ENCODE results near the gene SIMC1.

SIMC1 gene

DNA sequence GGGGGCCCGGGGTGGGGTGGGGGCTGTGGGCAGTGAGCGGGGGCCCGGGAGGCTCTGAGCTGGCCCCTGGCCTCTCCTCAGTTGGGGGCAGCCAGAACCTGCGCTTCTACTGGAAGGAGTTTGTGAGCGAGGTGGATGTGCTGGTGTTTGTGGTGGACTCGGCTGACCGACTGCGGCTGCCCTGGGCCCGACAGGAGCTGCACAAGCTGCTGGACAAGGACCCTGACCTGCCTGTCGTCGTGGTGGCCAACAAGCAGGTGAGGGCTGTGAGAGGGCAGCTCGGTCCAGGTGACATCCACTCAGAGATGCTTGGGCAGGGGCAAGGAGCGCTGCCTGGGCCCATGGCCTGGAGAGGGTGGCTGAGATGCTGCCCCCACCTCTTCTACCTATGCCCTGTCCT is 130.5 kb downstream of the SIMC1 start:
- no peaks in the 10 kb centered on the region for H3K9me3 ChIP-seq (ENCODE audit: low read length)
- H3K36me3 ChIP-seq (ENCODE audit: insufficient read depth, low read length): peaks cover 30% of the 10 kb centered on the region
- H3K27me3 ChIP-seq (ENCODE audit: insufficient read depth, low read length): no peaks in the 10 kb centered on the region
- no peaks in the 10 kb centered on the region for H3K4me1 ChIP-seq (ENCODE audit: insufficient read depth, low read length)
- H3K4me3 ChIP-seq (ENCODE audit: low read length): no peak overlapping the region
- no peak overlapping the region for H2AFZ ChIP-seq (ENCODE audit: low read depth, low read length)

DNA sequence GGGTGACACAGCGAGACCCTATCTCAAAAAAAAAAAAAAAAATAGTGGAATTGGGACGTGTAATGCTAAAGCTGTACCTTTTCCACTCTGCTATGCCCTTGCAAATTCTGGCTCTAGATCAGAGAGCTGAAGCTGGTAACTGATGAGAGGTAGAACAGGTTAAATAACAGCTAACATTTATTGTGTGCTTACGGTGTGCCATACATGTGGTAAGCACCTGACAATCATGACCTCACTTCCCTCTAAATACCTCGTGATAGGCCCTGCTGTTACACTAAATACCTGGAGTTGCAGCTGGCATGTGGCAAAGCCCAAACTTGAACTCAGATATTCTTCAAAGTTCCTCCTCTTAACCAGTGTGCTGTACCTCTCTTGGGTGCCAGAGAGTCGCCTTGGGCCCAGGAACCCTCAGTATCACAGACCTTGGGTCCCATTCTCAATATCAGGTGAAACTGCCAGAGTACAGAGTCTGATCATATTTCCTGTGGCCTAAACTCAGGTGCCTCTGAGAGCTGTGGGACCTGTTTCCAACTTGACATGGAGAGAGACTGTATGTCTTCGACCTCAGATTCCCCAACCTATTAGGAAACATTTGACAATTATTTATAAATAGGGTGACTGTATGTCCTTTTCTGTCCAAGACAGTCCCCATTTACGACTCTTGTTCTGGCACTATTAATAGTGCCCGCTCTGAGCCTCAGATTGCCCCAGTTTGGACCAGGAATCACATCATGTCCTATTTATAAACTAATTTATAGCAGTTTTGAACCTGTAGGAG is 131.9 kb downstream of the SIMC1 start:
- Histone ChIP-seq H3K4me1 (ENCODE audit: insufficient read depth, low read length) (no peaks in the 10 kb centered on the region), H3K4me3 (ENCODE audit: low read length) (no peak overlapping the region), H3K36me3 (ENCODE audit: insufficient read depth, low read length) (peaks cover 32% of the 10 kb centered on the region), H3K27me3 (ENCODE audit: insufficient read depth, low read length) (no peaks in the 10 kb centered on the region), H2AFZ (ENCODE audit: low read depth, low read length) (no peak overlapping the region), H3K9me3 (ENCODE audit: low read length) (no peaks in the 10 kb centered on the region)

GRCh38 chr5:176371621-176372539 is 133.7 kb downstream of the SIMC1 start:
- peaks cover 29% of the 10 kb centered on the region for H3K36me3 ChIP-seq (ENCODE audit: insufficient read depth, low read length)
- H2AFZ ChIP-seq (ENCODE audit: low read depth, low read length): no peak overlapping the region
- no peaks in the 10 kb centered on the region for H3K4me1 ChIP-seq (ENCODE audit: insufficient read depth, low read length)
- H3K27me3 ChIP-seq (ENCODE audit: insufficient read depth, low read length): no peaks in the 10 kb centered on the region
- H3K9me3 ChIP-seq (ENCODE audit: low read length): no peaks in the 10 kb centered on the region
- H3K4me3 ChIP-seq (ENCODE audit: low read length): no peak overlapping the region

GRCh38 chr5:176373100-176373818 is 135.0 kb downstream of the SIMC1 start:
- H3K4me1 ChIP-seq (ENCODE audit: insufficient read depth, low read length): no peaks in the 10 kb centered on the region
- no peaks in the 10 kb centered on the region for H3K27me3 ChIP-seq (ENCODE audit: insufficient read depth, low read length)
- peaks cover 22% of the 10 kb centered on the region for H3K36me3 ChIP-seq (ENCODE audit: insufficient read depth, low read length)
- H3K4me3 ChIP-seq (ENCODE audit: low read length): no peak overlapping the region
- H3K9me3 ChIP-seq (ENCODE audit: low read length): no peaks in the 10 kb centered on the region
- no peak overlapping the region for H2AFZ ChIP-seq (ENCODE audit: low read depth, low read length)

DNA sequence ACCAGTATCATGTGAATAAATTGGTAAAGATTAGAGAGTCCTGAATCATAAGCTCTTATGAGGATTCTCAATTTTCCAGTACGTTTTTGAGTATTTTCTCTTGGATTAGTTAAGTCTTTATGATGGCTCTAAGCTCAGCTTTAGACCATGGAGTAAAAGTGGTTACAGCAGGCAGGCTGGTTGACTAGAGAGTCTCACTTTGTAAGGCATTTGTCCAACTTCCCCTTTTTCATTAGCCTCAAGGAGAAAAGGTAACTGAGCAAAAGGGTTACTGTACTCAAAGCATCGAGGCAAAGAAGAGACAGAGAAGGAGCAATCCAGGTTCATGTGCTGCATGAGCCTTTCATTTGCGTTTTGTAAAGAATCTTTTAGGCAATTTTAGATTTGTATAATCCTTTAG is 141.7 kb downstream of the SIMC1 start:
- peaks cover 31% of the 10 kb centered on the region for H3K36me3 ChIP-seq (ENCODE audit: insufficient read depth, low read length)
- no peaks in the 10 kb centered on the region for H3K27me3 ChIP-seq (ENCODE audit: insufficient read depth, low read length)
- no peaks in the 10 kb centered on the region for H3K4me1 ChIP-seq (ENCODE audit: insufficient read depth, low read length)
- no peak overlapping the region for H3K4me3 ChIP-seq (ENCODE audit: low read length)
- no peak overlapping the region for H2AFZ ChIP-seq (ENCODE audit: low read depth, low read length)
- no peaks in the 10 kb centered on the region for H3K9me3 ChIP-seq (ENCODE audit: low read length)

DNA sequence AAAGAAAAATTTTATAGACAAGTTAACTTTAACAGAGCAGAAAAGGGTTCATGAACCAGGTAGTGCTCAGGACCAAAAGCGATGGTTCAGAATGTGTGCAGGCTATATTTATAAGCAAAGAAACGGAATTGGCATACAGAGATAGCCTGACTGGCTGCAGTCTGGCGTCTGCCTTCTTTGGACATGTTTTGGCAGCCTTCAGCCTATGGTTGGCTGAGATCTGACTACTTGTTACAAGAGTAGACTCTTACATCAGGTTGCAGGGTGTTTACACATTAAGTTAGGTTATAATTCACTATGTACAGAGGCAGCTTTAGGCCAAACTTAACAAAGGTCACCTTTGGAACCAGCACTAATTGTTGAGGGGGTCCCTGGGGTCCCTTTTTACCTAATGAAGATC is 143.2 kb downstream of the SIMC1 start:
- Histone ChIP-seq H3K36me3 (ENCODE audit: insufficient read depth, low read length) (peaks cover 38% of the 10 kb centered on the region), H3K4me3 (ENCODE audit: low read length) (no peak overlapping the region)

DNA sequence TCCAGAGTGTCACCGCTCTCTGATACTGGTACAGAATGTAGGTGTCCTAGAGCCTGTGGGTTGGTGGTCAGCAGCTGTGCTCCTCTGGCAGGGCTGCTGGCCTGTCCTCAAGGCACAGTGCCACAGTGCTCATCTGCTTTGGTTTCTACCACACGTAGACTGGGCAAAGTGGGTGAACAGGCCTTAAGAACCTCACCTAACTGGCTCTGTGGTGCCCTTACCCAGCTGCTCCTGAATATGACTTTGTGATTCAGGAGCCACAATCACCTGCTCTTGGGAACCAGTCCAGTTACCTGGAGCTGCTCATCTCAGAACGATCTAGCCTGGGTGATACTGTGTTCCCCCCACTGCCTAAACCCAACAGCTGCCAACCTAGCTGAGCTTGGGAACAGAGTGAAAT is 143.8 kb downstream of the SIMC1 start:
- Histone ChIP-seq H2AFZ (ENCODE audit: low read depth, low read length) (no peak overlapping the region), H3K27me3 (ENCODE audit: insufficient read depth, low read length) (no peaks in the 10 kb centered on the region), H3K36me3 (ENCODE audit: insufficient read depth, low read length) (peaks cover 38% of the 10 kb centered on the region), H3K9me3 (ENCODE audit: low read length) (no peaks in the 10 kb centered on the region), H3K4me3 (ENCODE audit: low read length) (no peak overlapping the region), H3K4me1 (ENCODE audit: insufficient read depth, low read length) (peaks cover 3% of the 10 kb centered on the region)

More for the DNA sequence above, 143.2 kb downstream of the SIMC1 start:
- no peak overlapping the region for H2AFZ ChIP-seq (ENCODE audit: low read depth, low read length)
- no peaks in the 10 kb centered on the region for H3K27me3 ChIP-seq (ENCODE audit: insufficient read depth, low read length)
- H3K4me1 ChIP-seq (ENCODE audit: insufficient read depth, low read length): no peaks in the 10 kb centered on the region
- H3K9me3 ChIP-seq (ENCODE audit: low read length): no peaks in the 10 kb centered on the region

GRCh38 chr5:176382721-176383120 is 144.5 kb downstream of the SIMC1 start:
- peaks cover 11% of the 10 kb centered on the region for H3K4me1 ChIP-seq (ENCODE audit: insufficient read depth, low read length)
- H3K9me3 ChIP-seq (ENCODE audit: low read length): no peaks in the 10 kb centered on the region
- no peak overlapping the region for H2AFZ ChIP-seq (ENCODE audit: low read depth, low read length)
- H3K27me3 ChIP-seq (ENCODE audit: insufficient read depth, low read length): no peaks in the 10 kb centered on the region
- no peak overlapping the region for H3K4me3 ChIP-seq (ENCODE audit: low read length)
- H3K36me3 ChIP-seq (ENCODE audit: insufficient read depth, low read length): peaks cover 38% of the 10 kb centered on the region

GRCh38 chr5:176383248-176383905 is 145.2 kb downstream of the SIMC1 start:
- peaks cover 15% of the 10 kb centered on the region for H3K4me1 ChIP-seq (ENCODE audit: insufficient read depth, low read length)
- H3K9me3 ChIP-seq (ENCODE audit: low read length): no peaks in the 10 kb centered on the region
- H3K36me3 ChIP-seq (ENCODE audit: insufficient read depth, low read length): peaks cover 38% of the 10 kb centered on the region
- no peak overlapping the region for H2AFZ ChIP-seq (ENCODE audit: low read depth, low read length)
- no peak overlapping the region for H3K4me3 ChIP-seq (ENCODE audit: low read length)
- H3K27me3 ChIP-seq (ENCODE audit: insufficient read depth, low read length): no peaks in the 10 kb centered on the region

GRCh38 chr5:176383961-176384360 is 145.7 kb downstream of the SIMC1 start:
- peaks cover 38% of the 10 kb centered on the region for H3K36me3 ChIP-seq (ENCODE audit: insufficient read depth, low read length)
- H2AFZ ChIP-seq (ENCODE audit: low read depth, low read length): no peak overlapping the region
- no peaks in the 10 kb centered on the region for H3K27me3 ChIP-seq (ENCODE audit: insufficient read depth, low read length)
- peaks cover 15% of the 10 kb centered on the region for H3K4me1 ChIP-seq (ENCODE audit: insufficient read depth, low read length)
- no peak overlapping the region for H3K4me3 ChIP-seq (ENCODE audit: low read length)
- H3K9me3 ChIP-seq (ENCODE audit: low read length): no peaks in the 10 kb centered on the region

- Histone ChIP-seq H3K4me3 (ENCODE audit: low read length) (no peak overlapping the region), H3K9me3 (ENCODE audit: low read length) (no peaks in the 10 kb centered on the region), H3K36me3 (ENCODE audit: insufficient read depth, low read length) (peaks cover 38% of the 10 kb centered on the region), H3K27me3 (ENCODE audit: insufficient read depth, low read length) (no peaks in the 10 kb centered on the region), H2AFZ (ENCODE audit: low read depth, low read length) (no peak overlapping the region), H3K4me1 (ENCODE audit: insufficient read depth, low read length) (peaks cover 16% of the 10 kb centered on the region)
Measured at GRCh38 chr5:176384366-176384930, 146.2 kb downstream of the SIMC1 start.

DNA sequence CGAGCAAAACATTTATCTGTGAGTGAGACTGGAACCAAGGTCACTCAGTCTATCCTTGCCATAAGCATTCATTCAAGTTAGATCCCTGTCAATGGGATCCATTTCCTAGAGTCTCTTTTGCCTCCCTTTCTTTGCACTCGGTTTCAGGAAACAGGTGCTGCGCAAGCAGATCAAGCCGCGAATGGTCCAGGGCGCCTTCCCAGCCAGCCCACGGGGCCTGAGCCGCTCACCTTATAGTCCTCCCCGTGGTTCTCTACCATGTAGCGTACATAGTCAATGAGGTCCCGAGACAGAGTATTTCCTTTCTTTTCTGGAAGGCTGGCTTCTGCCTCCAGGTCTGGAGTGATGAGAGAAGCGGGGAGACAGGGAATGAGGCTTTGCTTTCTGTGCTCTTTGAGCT is 146.8 kb downstream of the SIMC1 start:
- no peaks in the 10 kb centered on the region for H3K27me3 ChIP-seq (ENCODE audit: insufficient read depth, low read length)
- no peak overlapping the region for H2AFZ ChIP-seq (ENCODE audit: low read depth, low read length)
- no peaks in the 10 kb centered on the region for H3K9me3 ChIP-seq (ENCODE audit: low read length)
- H3K36me3 ChIP-seq (ENCODE audit: insufficient read depth, low read length): peaks cover 38% of the 10 kb centered on the region
- peaks cover 19% of the 10 kb centered on the region for H3K4me1 ChIP-seq (ENCODE audit: insufficient read depth, low read length)
- H3K4me3 ChIP-seq (ENCODE audit: low read length): no peak overlapping the region
